Measurements from ENCODE around the gene KPNA2. TPM values are rescaled to one million over a fixed set of nuclear protein-coding genes. Genes with fewer than 3 reads are reported as not detected.
"Not testable (repeated sequence)": the region's sequence is repeated elsewhere in the genome, so short reads cannot be mapped to it uniquely, and the experiment has no call there.

KPNA2 gene
- total and polyA plus RNA-seq, 2 of the 8 experiments (the other 6 are each of a cell fraction or from before 2014, with no cell fraction given) = 413 to 612 TPM

DNA sequence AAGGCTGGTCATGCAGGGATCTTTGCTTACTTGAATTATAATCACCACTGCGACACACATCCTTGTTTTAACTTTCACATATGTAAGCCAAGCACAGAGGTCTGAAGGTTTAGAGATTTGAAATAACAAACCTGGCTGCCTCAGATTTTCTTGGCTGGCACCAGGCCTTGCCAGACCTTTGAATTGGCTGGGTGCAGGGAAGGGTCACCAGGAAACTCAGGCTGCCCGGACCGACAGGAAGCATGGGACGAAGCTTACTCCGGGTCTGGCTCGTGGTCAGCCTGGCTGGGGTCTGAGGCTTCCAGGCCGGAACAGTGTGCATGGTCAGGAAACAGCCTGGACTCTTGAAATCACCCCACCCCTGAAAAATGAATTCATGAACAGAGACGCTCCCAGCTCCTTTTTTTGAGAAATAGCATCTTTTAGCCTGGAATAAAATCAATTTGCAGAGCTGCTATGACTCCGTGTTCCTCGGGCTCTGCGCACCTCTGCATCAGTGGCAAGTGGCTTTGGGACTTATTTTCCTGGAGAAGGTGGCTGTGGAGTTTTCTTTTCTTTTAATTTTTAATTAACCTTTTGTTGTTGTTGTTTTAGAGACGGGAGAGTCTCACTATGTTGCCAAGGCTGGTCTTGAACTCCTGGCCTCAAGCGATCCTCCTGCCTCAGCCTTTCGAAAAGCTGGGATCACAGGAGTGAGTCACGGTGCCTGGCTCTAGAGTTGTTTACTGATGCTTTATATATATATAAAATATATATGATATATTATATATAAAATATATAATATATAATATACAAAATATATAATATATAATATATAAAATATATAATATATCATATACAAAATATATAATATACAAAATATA, 35.3 kb downstream of the KPNA2 start:
- not testable (repeated sequence) for H3K9ac ChIP-seq (replicated peaks in 1 of 4; ENCODE audit: extremely low read depth in 1 of 4, low read depth in 3 of 4, low read length in 3 of 4); H3K4me3 ChIP-seq (ENCODE audit: extremely low read depth in 1 of 4, insufficient read depth in 2 of 4, low read depth in 3 of 4, low read length in 4 of 4); DNase-seq (ENCODE audit: low read depth in 1 of 2, low spot score in 2 of 2); H3K18ac ChIP-seq (ENCODE audit: extremely low read depth, low read length); H3K79me2 ChIP-seq (ENCODE audit: control insufficient read depth in 1 of 2, insufficient read depth in 2 of 2, low read length in 2 of 2); H3K23me2 ChIP-seq (ENCODE audit: low read depth, low read length); H2AFZ ChIP-seq (ENCODE audit: low read length); H3K4me1 ChIP-seq (replicated peaks in 1 of 4; ENCODE audit: control insufficient read depth in 3 of 4, insufficient read depth in 4 of 4, low read length in 3 of 4); H2BK120ac ChIP-seq (replicated peaks; ENCODE audit: low read depth, low read length); H3K27ac ChIP-seq (ENCODE audit: low read depth, low read length); H2BK5ac ChIP-seq (ENCODE audit: low read depth, low read length); H3K14ac ChIP-seq (ENCODE audit: insufficient read length); H3K79me1 ChIP-seq (ENCODE audit: low read depth, low read length); H2BK12ac ChIP-seq (ENCODE audit: low read depth, low read length); H4K8ac ChIP-seq (ENCODE audit: extremely low read depth, insufficient read depth, low read length); H4K20me1 ChIP-seq (replicated peaks in 1 of 2; ENCODE audit: control insufficient read depth in 1 of 2, insufficient read depth in 2 of 2, low read length in 2 of 2); H3K23ac ChIP-seq (ENCODE audit: insufficient read length); H4K91ac ChIP-seq (replicated peaks; ENCODE audit: insufficient read length, low read length); H3K9me3 ChIP-seq (ENCODE audit: insufficient read depth in 2 of 2, low read depth in 1 of 2, low read length in 1 of 2); H3K27me3 ChIP-seq (replicated peaks in 1 of 4; ENCODE audit: control insufficient read depth in 3 of 4, extremely low read depth in 1 of 4, insufficient read depth in 3 of 4, low read length in 3 of 4); H3K36me3 ChIP-seq (ENCODE audit: control insufficient read depth in 2 of 4, insufficient read depth in 4 of 4, low read length in 3 of 4); FAIRE-seq; H2BK20ac ChIP-seq (ENCODE audit: low read length); H3K4ac ChIP-seq (replicated peaks; ENCODE audit: insufficient read length, low read depth, low read length); H3K56ac ChIP-seq (replicated peaks; ENCODE audit: insufficient read length, low read depth, low read length); H2AK5ac ChIP-seq (ENCODE audit: low read depth, low read length); H4K5ac ChIP-seq (ENCODE audit: insufficient read length, low read depth, low read length); H3K4me2 ChIP-seq (ENCODE audit: insufficient read depth in 1 of 2, low read depth in 2 of 2, low read length in 2 of 2); H2BK15ac ChIP-seq (ENCODE audit: low read length)
- 89% methylated on average over 15 of the region's 15 CpGs; no CpG with 5 or more reads in 1 of the 2 experiments for WGBS, 2 experiments (ENCODE audit: extremely low coverage in 1 of 2, insufficient coverage in 1 of 2, insufficient read length in 1 of 2, insufficient replicate concordance in 2 of 2, low coverage in 1 of 2, low lambda C conversion rate in 2 of 2, missing lambda C conversion rate in 1 of 2)
- ChIA-PET POLR2A (ENCODE audit: partially characterized antibody) (interaction anchor here (0.6 kb wide), 1 partner anchor 22 kb away, joined by 3 read pairs; no protein-coding TSS in a partner anchor), CTCF (ENCODE audit: partially characterized antibody) (interaction anchor here (0.6 kb wide), 1 partner anchor 210 kb away, joined by 4 read pairs; no protein-coding TSS in a partner anchor)

Measured in H1 (cell line).